GM12878 (cell line): ENCODE data around the gene MFSD11. TPM values are rescaled to one million over a fixed set of nuclear protein-coding genes. Genes with fewer than 3 reads are reported as not detected.

Experiments used
- ATAC-seq: fragments of 200-7000 bp; cut with Tn5 transposase; 3 replicates; pipeline ENCODE4 v1.9.1; 2020; ENCODE audit warnings: mild to moderate bottlenecking, moderate library complexity
- BruUV-seq: library from RNA; stranded (reverse); fragments of 400-500 nt; replicated peaks from 2 replicates; lab custom pipeline; 2021; lab: Mats Ljungman, UMichigan
- CTCF ChIA-PET: fragments of 300-600 bp; sonication (Branson Sonifier 250); formaldehyde crosslinking; extraction: SDS; loops from one replicate; lab custom pipeline; 2021; ENCODE audit warnings: inconsistent platforms; lab: Yijun Ruan, JAX
- POLR2A ChIA-PET: fragments of 350-600 bp; formaldehyde crosslinking; extraction: SDS; loops from one replicate; lab custom pipeline; 2021; ENCODE audit warnings: inconsistent platforms; lab: Charles Lee
- RAD21 ChIA-PET: fragments of 300-600 bp; sonication (Branson Sonifier 250); formaldehyde crosslinking; loops from one replicate; lab custom pipeline; 2023; ENCODE audit warnings: antibody characterized with exemption; ENCODE audit not compliant: unreplicated experiment; lab: Charles Lee
- SMC1A ChIA-PET: fragments of 300-600 bp; sonication (Branson Sonifier 250); formaldehyde crosslinking; loops from one replicate; lab custom pipeline; 2023; ENCODE audit not compliant: unreplicated experiment, uncharacterized antibody; lab: Charles Lee
- DNase-seq: peaks from one replicate; pipeline ENCODE4 v3.0.0-alpha.2; 2011; ENCODE audit warnings: low read depth, low spot score
- FAIRE-seq: peaks from 3 replicates; lab custom pipeline; 2011; peaks lifted over from hg19 to GRCh38; lab: Jason Lieb, UNC
- H2AFZ ChIP-seq: 2 replicates; pipeline ENCODE4 v1.6.0; 2011; ENCODE audit warnings: low read depth, low read length, control low read depth; ENCODE audit not compliant: control insufficient read depth
- H3K27ac ChIP-seq: 2 replicates; pipeline ENCODE4 v1.5.1; 2011; ENCODE audit warnings: control low read depth; ENCODE audit not compliant: control insufficient read depth, insufficient read depth
- H3K27me3 ChIP-seq, 2 experiments: replicated peaks in 1 of 2; 2 replicates each; pipeline versions ENCODE4 v1.6.0 to v1.6.1; 2011; ENCODE audit warnings: low read length in 1 of 2; ENCODE audit not compliant: control insufficient read depth in 2 of 2, insufficient read depth in 2 of 2
- H3K36me3 ChIP-seq, 2 experiments: 2 replicates each; pipeline ENCODE4 v1.5.1; 2011; ENCODE audit warnings: low read length in 1 of 2; ENCODE audit not compliant: control insufficient read depth in 2 of 2, insufficient read depth in 2 of 2
- H3K4me1 ChIP-seq: 2 replicates; pipeline ENCODE4 v1.6.1; 2011; ENCODE audit warnings: mild to moderate bottlenecking, low read length, moderate library complexity, mixed read lengths; ENCODE audit not compliant: control insufficient read depth, insufficient read depth
- H3K4me2 ChIP-seq: 2 replicates; pipeline ENCODE4 v1.6.0; 2011; ENCODE audit warnings: control low read depth; ENCODE audit not compliant: control insufficient read depth, insufficient read depth
- H3K4me3 ChIP-seq: fragments of 200-600 bp; sonication (generic); 2 replicates; pipeline ENCODE4 v1.5.1; 2016
- H3K79me2 ChIP-seq: 2 replicates; pipeline ENCODE4 v1.6.0; 2011; ENCODE audit warnings: low read length; ENCODE audit not compliant: control insufficient read depth, insufficient read depth
- H3K9ac ChIP-seq: 2 replicates; pipeline ENCODE4 v1.8.0; 2011; ENCODE audit warnings: low read length, control low read depth, mixed read lengths; ENCODE audit not compliant: control insufficient read depth, insufficient read depth
- H3K9me3 ChIP-seq: replicated peaks from 3 replicates; pipeline ENCODE4 v1.5.1; 2011; ENCODE audit warnings: mild to moderate bottlenecking, low read length; ENCODE audit not compliant: control insufficient read depth, insufficient read depth
- H4K20me1 ChIP-seq: 2 replicates; pipeline ENCODE4 v1.6.0; 2011; ENCODE audit not compliant: control insufficient read depth, insufficient read depth
- BCL11A ChIP-seq: IDR thresholded peaks from 2 replicates; pipeline ENCODE4 v1.6.1; 2011; ENCODE audit warnings: low read depth, low read length
- CBFB ChIP-seq: IDR thresholded peaks from 2 replicates; pipeline ENCODE4 v1.6.1; 2016; ENCODE audit warnings: antibody characterized with exemption, low read depth
- E2F8 ChIP-seq: fragments of 450-650 bp; IDR thresholded peaks from 2 replicates; pipeline ENCODE4 v1.6.1; 2018; ENCODE audit warnings: mild to moderate bottlenecking, low read depth, moderate library complexity; ENCODE audit not compliant: partially characterized antibody
- ELK1 ChIP-seq: IDR thresholded peaks from 2 replicates; pipeline ENCODE4 v1.6.1; 2012; ENCODE audit warnings: low read depth, low read length, improper control_type of control experiment
- HDAC6 ChIP-seq: fragments of 200-600 bp; sonication (generic); IDR thresholded peaks from one replicate; pipeline ENCODE4 v1.8.0; 2017; ENCODE audit warnings: antibody characterized with exemption; ENCODE audit not compliant: unreplicated experiment
- HDGF ChIP-seq: fragments of 450-650 bp; IDR thresholded peaks from 2 replicates; pipeline ENCODE4 v1.6.1; 2016; ENCODE audit warnings: antibody characterized with exemption
- JUND ChIP-seq: IDR thresholded peaks from 2 replicates; pipeline ENCODE4 v1.6.1; 2012; ENCODE audit warnings: low read depth, mild to moderate bottlenecking, low read length, improper control_type of control experiment, moderate library complexity
- MTA3 ChIP-seq: IDR thresholded peaks from 2 replicates; pipeline ENCODE4 v1.6.1; 2012; ENCODE audit warnings: low read length, inconsistent platforms, borderline replicate concordance
- MYC ChIP-seq: IDR thresholded peaks from 2 replicates; pipeline ENCODE4 v1.6.1; 2011; ENCODE audit warnings: mild to moderate bottlenecking, low read length, moderate library complexity, inconsistent platforms; ENCODE audit not compliant: insufficient read depth, insufficient replicate concordance, insufficient read length, severe bottlenecking
- SREBF1 ChIP-seq: IDR thresholded peaks from 2 replicates; pipeline ENCODE4 v1.6.1; 2012; ENCODE audit warnings: mild to moderate bottlenecking, low read length
- SREBF2 ChIP-seq: IDR thresholded peaks from 2 replicates; pipeline ENCODE4 v1.6.1; 2012; ENCODE audit warnings: mild to moderate bottlenecking, low read length
- STAT3 ChIP-seq: IDR thresholded peaks from 2 replicates; pipeline ENCODE4 v1.6.1; 2011; ENCODE audit warnings: low read depth, low read length, improper control_type of control experiment
- SUZ12 ChIP-seq: fragments of 200-600 bp; sonication (generic); IDR thresholded peaks from one replicate; pipeline ENCODE4 v1.6.1; 2018; ENCODE audit warnings: antibody characterized with exemption, mild to moderate bottlenecking; ENCODE audit not compliant: unreplicated experiment
- TCF12 ChIP-seq: IDR thresholded peaks from 2 replicates; pipeline ENCODE4 v1.6.1; 2011; ENCODE audit warnings: low read depth, mild to moderate bottlenecking, low read length
- YY1 ChIP-seq: IDR thresholded peaks from 2 replicates; pipeline ENCODE4 v1.6.1; 2011; ENCODE audit warnings: low read depth, mild to moderate bottlenecking, low read length
- ZNF622 ChIP-seq: fragments of 450-650 bp; IDR thresholded peaks from 2 replicates; pipeline ENCODE4 v1.6.1; 2017; ENCODE audit warnings: mild to moderate bottlenecking, inconsistent platforms
- WGBS: methylation state at CpG from one replicate; pipeline ENCODE4 v1.1.6; 2016; ENCODE audit warnings: low lambda C conversion rate; ENCODE audit not compliant: insufficient replicate concordance, insufficient coverage; ENCODE audit errors: missing lambda C conversion rate; 5-methylcytosine and 5-hydroxymethylcytosine counted together
- in situ Hi-C: fragments of 300-500 bp; cut with MboI; formaldehyde crosslinking; loops from 9 replicates; pipeline ENCODE4 v1.14.3; 2018; ENCODE audit warnings: mixed read lengths
- intact Hi-C: fragments of 100-400 bp; cut with micrococcal nuclease; formaldehyde crosslinking; loops from one replicate; pipeline ENCODE4 v1.14.2; 2022; ENCODE audit not compliant: unreplicated experiment
- polyA plus RNA-seq, 11 experiments: library from polyadenylated mRNA; depleted of rRNA in 4 of 11; unstranded in 6 of 11; stranded (reverse) in 5 of 11; fragments of >200 nt; fragmentation: Nextera tagmentation in 4 of 11; fragmentation: Illumina TruSeq in 1 of 11; extraction: Ambion mirVana in 4 of 11; extraction: Trizol in 1 of 11; gene quantifications; 1 replicate in 1 of 11; 2 replicates in 10 of 11; pipeline versions ENCODE4 v1.2.1 to v1.2.3, GENCODE V29; 2011 to 2016; ENCODE audit warnings: inconsistent platforms in 2 of 11, missing spikeins in 2 of 11, low read depth in 1 of 11
- total RNA-seq, 4 experiments: library from RNA; depleted of rRNA in 3 of 4; stranded (reverse); fragments of >200 nt in 3 of 4; fragmentation: Illumina TruSeq in 1 of 4; extraction: Trizol in 1 of 4; gene quantifications; 2 replicates each; pipeline versions ENCODE4 v1.2.1 to v1.2.3, GENCODE V29; 2013 to 2021

MFSD11 gene
- total and polyA plus RNA-seq, 10 of the 15 experiments (the other 5 are each of a cell fraction or from before 2014, with no cell fraction given), result 11.0 to 19.4 (median 15.5) TPM

- CTCF ChIA-PET, result interaction anchor here (1.7 to 1.8 kb wide), 2 partner anchors 13 to 20 kb away, joined by 5 to 8 read pairs; no protein-coding TSS in a partner anchor
Observed at GRCh38 chr17:76701471-76701967, 36.4 kb upstream of the MFSD11 start.

GRCh38 chr17:76702076-76702475, 35.8 kb upstream of the MFSD11 start:
- ChIA-PET CTCF (interaction anchor here (1.7 to 1.8 kb wide), 2 partner anchors 13 to 20 kb away, joined by 5 to 8 read pairs; no protein-coding TSS in a partner anchor), SMC1A (interaction anchor here (1.8 kb wide), 1 partner anchor 12 kb away, joined by 3 read pairs; no protein-coding TSS in a partner anchor), POLR2A (no interaction called here), RAD21 (no interaction called here)
- WGBS, result 27% methylated on average over 2 of the region's 2 CpGs
- H3K4me2 ChIP-seq, result no peak overlapping the region
- no peak overlapping the region for H3K27ac ChIP-seq
- no peaks in the 10 kb centered on the region for H4K20me1 ChIP-seq
- in situ Hi-C loops, result no loop called here
- intact Hi-C loops, result no loop called here
- no peak overlapping the region for H2AFZ ChIP-seq
- BruUV-seq, result no TSS peak
- no peaks in the 10 kb centered on the region; a peak in 1 of 4 replicates for H3K27me3 ChIP-seq
- no peak overlapping the region for H3K9ac ChIP-seq
- H3K4me1 ChIP-seq, result peaks cover 4% of the 10 kb centered on the region
- no peaks in the 10 kb centered on the region for H3K36me3 ChIP-seq
- ATAC-seq (no peak), DNase-seq (no peak), FAIRE-seq (no peak)
- no peak overlapping the region for H3K4me3 ChIP-seq
- no peaks in the 10 kb centered on the region for H3K79me2 ChIP-seq
- no peaks in the 10 kb centered on the region for H3K9me3 ChIP-seq
- TF ChIP-seq E2F8, result no peak
- TF ChIP-seq SREBF2, result no peak
- TF ChIP-seq HDGF, result no peak
- no peak for TF ChIP-seq YY1
- no peak for TF ChIP-seq ELK1
- no peak for TF ChIP-seq TCF12
- no peak for TF ChIP-seq SREBF1
- TF ChIP-seq CBFB, result no peak
- no peak for TF ChIP-seq HDAC6
- TF ChIP-seq STAT3, result no peak

More at GRCh38 chr17:76701471-76701967, 36.4 kb upstream of the MFSD11 start:
- no peak for DNase-seq
- no TSS peak for BruUV-seq
- SMC1A ChIA-PET, result interaction anchor here (1.8 kb wide), 1 partner anchor 13 kb away, joined by 3 read pairs; no protein-coding TSS in a partner anchor
- no peak overlapping the region for H2AFZ ChIP-seq
- H3K9me3 ChIP-seq, result no peaks in the 10 kb centered on the region
- ATAC-seq, result no peak
- H3K79me2 ChIP-seq, result no peaks in the 10 kb centered on the region
- H3K9ac ChIP-seq, result no peak overlapping the region
- no peak for FAIRE-seq
- no peaks in the 10 kb centered on the region for H4K20me1 ChIP-seq
- TF ChIP-seq BCL11A, result no peak
- TF ChIP-seq SUZ12, result no peak
- no peak for TF ChIP-seq JUND
- TF ChIP-seq MYC, result no peak
- TF ChIP-seq ZNF622, result no peak
- no peak for TF ChIP-seq MTA3
- no peak for TF ChIP-seq SREBF1
- POLR2A ChIA-PET, result no interaction called here
- no peaks in the 10 kb centered on the region; a peak in 1 of 4 replicates for H3K27me3 ChIP-seq
- no peak overlapping the region for H3K4me2 ChIP-seq
- no peak overlapping the region for H3K27ac ChIP-seq
- no peak overlapping the region for H3K4me3 ChIP-seq
- 78% methylated on average over 7 of the region's 11 CpGs for WGBS
- in situ Hi-C loops (no loop called here), intact Hi-C loops (no loop called here)
- H3K4me1 ChIP-seq, result peaks cover 10% of the 10 kb centered on the region
- no peaks in the 10 kb centered on the region for H3K36me3 ChIP-seq
- RAD21 ChIA-PET, result no interaction called here
